H9 (cell line): Measurements from ENCODE around the gene GTF2H3. TPM values are rescaled to one million over a fixed set of nuclear protein-coding genes. Genes with fewer than 3 reads are reported as not detected.

Experiments
- DNase-seq: peaks from one replicate; pipeline ENCODE4 v3.0.0-alpha.2; 2017
- H2AFZ ChIP-seq: one replicate; pipeline ENCODE4 v1.6.1; 2013; ENCODE audit warnings: mild to moderate bottlenecking, low read length, control low read depth, moderate library complexity
- H2AK5ac ChIP-seq: 2 replicates; pipeline ENCODE4 v1.6.1; 2013; ENCODE audit warnings: low read length, control low read depth, mixed read lengths; ENCODE audit not compliant: insufficient read length
- H2BK120ac ChIP-seq: one replicate; pipeline ENCODE4 v1.6.1; 2013; ENCODE audit warnings: low read depth, mild to moderate bottlenecking, low read length, control low read depth, inconsistent platforms; ENCODE audit not compliant: poor library complexity, severe bottlenecking
- H2BK12ac ChIP-seq: 2 replicates; pipeline ENCODE4 v1.6.1; 2013; ENCODE audit warnings: low read length, control low read depth, mixed read lengths, low read depth; ENCODE audit not compliant: insufficient read length
- H2BK15ac ChIP-seq: 2 replicates; pipeline ENCODE4 v1.6.1; 2013; ENCODE audit warnings: low read depth, low read length, control low read depth
- H2BK20ac ChIP-seq: one replicate; pipeline ENCODE4 v1.6.1; 2013; ENCODE audit warnings: low read depth, mild to moderate bottlenecking, low read length, control low read depth, inconsistent platforms; ENCODE audit not compliant: poor library complexity, severe bottlenecking
- H2BK5ac ChIP-seq: 2 replicates; pipeline ENCODE4 v1.6.1; 2013; ENCODE audit warnings: low read length, control low read depth, mixed read lengths; ENCODE audit not compliant: insufficient read length
- H3K14ac ChIP-seq: 2 replicates; pipeline ENCODE4 v1.6.1; 2013; ENCODE audit warnings: low read length, control low read depth; ENCODE audit not compliant: insufficient read depth
- H3K18ac ChIP-seq: 2 replicates; pipeline ENCODE4 v1.6.1; 2013; ENCODE audit warnings: low read depth, mild to moderate bottlenecking, mixed read lengths, low read length, control low read depth; ENCODE audit not compliant: insufficient read length
- H3K23ac ChIP-seq: 2 replicates; pipeline ENCODE4 v1.6.1; 2013; ENCODE audit warnings: low read length, control low read depth, mixed read lengths, low read depth; ENCODE audit not compliant: insufficient read length
- H3K23me2 ChIP-seq: 2 replicates; pipeline ENCODE4 v1.6.1; 2013; ENCODE audit warnings: low read depth, mild to moderate bottlenecking, mixed read lengths, low read length, control low read depth; ENCODE audit not compliant: insufficient read length, poor library complexity, severe bottlenecking
- H3K27ac ChIP-seq: 2 replicates; pipeline ENCODE4 v1.5.1; 2013; ENCODE audit warnings: low read length, control low read depth, mixed read lengths, low read depth; ENCODE audit not compliant: insufficient read length
- H3K27me3 ChIP-seq: 2 replicates; pipeline ENCODE4 v1.6.1; 2013; ENCODE audit warnings: low read length, control low read depth, inconsistent platforms; ENCODE audit not compliant: insufficient read depth
- H3K4ac ChIP-seq: 2 replicates; pipeline ENCODE4 v1.6.1; 2013; ENCODE audit warnings: low read depth, mild to moderate bottlenecking, control low read depth, inconsistent platforms, low read length, moderate library complexity
- H3K4me1 ChIP-seq: 2 replicates; pipeline ENCODE4 v1.6.1; 2013; ENCODE audit warnings: low read length, control low read depth, inconsistent platforms; ENCODE audit not compliant: insufficient read depth
- H3K4me2 ChIP-seq: 2 replicates; pipeline ENCODE4 v1.6.1; 2013; ENCODE audit warnings: low read length, control low read depth, mixed read lengths; ENCODE audit not compliant: insufficient read length, insufficient read depth
- H3K56ac ChIP-seq: 2 replicates; pipeline ENCODE4 v1.6.1; 2013; ENCODE audit warnings: low read depth, mild to moderate bottlenecking, mixed read lengths, low read length, control low read depth; ENCODE audit not compliant: insufficient read length
- H3K79me1 ChIP-seq: 2 replicates; pipeline ENCODE4 v1.6.1; 2013; ENCODE audit warnings: low read depth, mild to moderate bottlenecking, moderate library complexity, low read length, control low read depth, inconsistent platforms; ENCODE audit not compliant: insufficient read depth, poor library complexity, severe bottlenecking
- H3K79me2 ChIP-seq: 2 replicates; pipeline ENCODE4 v1.6.1; 2013; ENCODE audit warnings: low read length, control low read depth, inconsistent platforms; ENCODE audit not compliant: insufficient read depth
- H3K9ac ChIP-seq: 2 replicates; pipeline ENCODE4 v1.6.1; 2013; ENCODE audit warnings: low read length, control low read depth, mixed read lengths; ENCODE audit not compliant: insufficient read length; ENCODE audit errors: extremely low read depth
- H3K9me3 ChIP-seq: one replicate; pipeline ENCODE4 v1.6.1; 2013; ENCODE audit warnings: low read depth, low read length, inconsistent platforms; ENCODE audit not compliant: control insufficient read depth
- H3T11ph ChIP-seq: one replicate; pipeline ENCODE4 v1.6.1; 2013; ENCODE audit warnings: mild to moderate bottlenecking, low read length, control low read depth, inconsistent platforms
- H4K20me1 ChIP-seq: one replicate; pipeline ENCODE4 v1.6.1; 2013; ENCODE audit not compliant: control insufficient read depth, insufficient read length, insufficient read depth
- H4K5ac ChIP-seq: 2 replicates; pipeline ENCODE4 v1.6.1; 2013; ENCODE audit warnings: low read depth, mild to moderate bottlenecking, mixed read lengths, low read length, control low read depth; ENCODE audit not compliant: insufficient read length
- H4K8ac ChIP-seq: replicated peaks from 2 replicates; pipeline ENCODE4 v1.6.1; 2013; ENCODE audit warnings: low read length, control low read depth, mixed read lengths, low read depth; ENCODE audit not compliant: insufficient read length
- H4K91ac ChIP-seq: 2 replicates; pipeline ENCODE4 v1.6.1; 2013; ENCODE audit warnings: low read depth, mild to moderate bottlenecking, moderate library complexity, mixed read lengths, low read length, control low read depth; ENCODE audit not compliant: insufficient read length
- H3K27ac Mint-ChIP-seq, 3 experiments: 2 replicates in 2 of 3; 3 replicates in 1 of 3; pipeline ENCODE4 v1.8.0; 2020 to 2021; ENCODE audit warnings: mixed read lengths in 3 of 3, mild to moderate bottlenecking in 1 of 3, moderate library complexity in 1 of 3
- H3K27me3 Mint-ChIP-seq: 2 replicates; pipeline ENCODE4 v1.8.0; 2021; ENCODE audit warnings: low read depth, mild to moderate bottlenecking, moderate library complexity, mixed read lengths
- H3K36me3 Mint-ChIP-seq, 3 experiments: 2 replicates in 2 of 3; 3 replicates in 1 of 3; pipeline ENCODE4 v1.8.0; 2020 to 2021; ENCODE audit warnings: low read depth in 3 of 3, mixed read lengths in 3 of 3; ENCODE audit not compliant: insufficient read depth in 1 of 3
- H3K4me1 Mint-ChIP-seq, 2 experiments: 2 replicates each; pipeline ENCODE4 v1.8.0; 2020; ENCODE audit warnings: mixed read lengths in 2 of 2
- H3K4me3 Mint-ChIP-seq, 2 experiments: 2 replicates in 1 of 2; 3 replicates in 1 of 2; pipeline ENCODE4 v1.8.0; 2020 to 2021; ENCODE audit warnings: mild to moderate bottlenecking in 2 of 2, mixed read lengths in 2 of 2, moderate library complexity in 1 of 2
- H3K9me3 Mint-ChIP-seq, 2 experiments: 2 replicates in 1 of 2; 3 replicates in 1 of 2; pipeline ENCODE4 v1.8.0; 2020; ENCODE audit warnings: mild to moderate bottlenecking in 2 of 2, mixed read lengths in 2 of 2, moderate library complexity in 1 of 2
- WGBS: extraction: QIAGEN DNeasy Blood & Tissue Kit; methylation state at CpG from one replicate; pipeline ENCODE4 v1.1.7; 2013; ENCODE audit warnings: missing lambda C conversion rate, low lambda C conversion rate, mixed read lengths; ENCODE audit not compliant: insufficient read length; ENCODE audit errors: extremely low coverage; 5-methylcytosine and 5-hydroxymethylcytosine counted together
- total RNA-seq: library from RNA; stranded (reverse); gene quantifications from 2 replicates; pipeline ENCODE4 v1.2.1, GENCODE V29; 2021
- TF ChIP-seq, protein P1 (sequence below): fragments of 200-600 bp; sonication (generic); conservative IDR thresholded peaks from 3 replicates; pipeline ENCODE4 v1.8.0; 2021; ENCODE audit warnings: antibody characterized with exemption, mild to moderate bottlenecking

Gene GTF2H3
- total RNA-seq, 1 experiment from 2014 or later = 39.2 TPM

DNA sequence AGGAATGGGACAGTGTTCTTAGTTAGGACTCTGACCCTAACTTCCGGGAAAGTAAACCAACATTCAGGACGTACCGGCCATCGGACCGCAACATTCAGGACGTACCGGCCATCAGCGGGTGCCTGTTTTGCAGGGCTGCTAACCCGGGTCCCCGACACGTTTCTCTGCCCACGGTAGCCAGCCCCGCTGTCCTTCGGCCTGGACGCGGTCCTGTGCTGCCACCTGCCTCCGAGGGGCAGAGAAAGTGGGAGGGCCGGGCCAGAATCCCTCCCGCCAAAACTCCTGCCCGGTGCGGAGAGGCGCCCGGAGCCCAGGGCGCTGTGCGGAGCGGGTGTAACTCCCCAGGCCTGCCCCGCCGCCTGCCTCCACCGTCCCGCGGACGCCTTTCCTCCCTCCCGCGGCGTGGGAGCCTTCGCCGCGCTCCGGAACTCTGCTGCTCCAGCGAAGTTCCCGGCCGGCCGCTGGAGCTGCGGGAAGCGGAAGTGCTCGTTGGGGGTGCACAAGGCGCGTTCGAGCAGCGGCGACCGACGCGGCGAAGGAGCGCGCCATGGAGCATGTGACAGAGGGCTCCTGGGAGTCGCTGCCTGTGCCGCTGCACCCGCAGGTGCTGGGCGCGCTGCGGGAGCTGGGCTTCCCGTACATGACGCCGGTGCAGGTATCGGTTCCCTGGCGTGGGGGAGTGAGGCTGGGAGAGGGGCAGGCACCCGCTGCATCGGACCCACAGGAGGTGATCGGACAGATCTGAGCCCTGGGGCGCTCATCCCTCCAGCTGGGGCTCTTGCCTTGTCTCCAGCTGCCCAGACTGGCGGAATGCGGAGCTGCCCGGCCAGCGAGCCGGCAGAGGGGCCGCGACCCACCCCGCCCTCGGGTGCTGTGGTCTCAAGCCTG is 31.8 kb upstream of the GTF2H3 start, which contains the start of gene DDX55:
Gene DDX55, plus strand, starts transcription at position 498 of the 888 bp plus-strand sequence. Its CDS starts 50 bp downstream, at position 548.
- Histone ChIP-seq H3K14ac (peak within 1 kb of the TSS; percentile 93), H3K18ac (peak within 1 kb of the TSS; percentile 86), H3K4me1 (no peaks in the 10 kb centered on the region; the same call in 1 of the 2 replicates), H4K91ac (no peak within 1 kb of the TSS), H3K23me2 (peaks cover 9% of the 10 kb centered on the region), H3K27me3 (no peaks in the 10 kb centered on the region), H2BK12ac (no peak within 1 kb of the TSS), H3K9me3 (no peaks in the 10 kb centered on the region), H4K20me1 (no peaks in the 10 kb centered on the region), H4K8ac (no peak within 1 kb of the TSS), H3K9ac (peak within 1 kb of the TSS; percentile 90), H3K56ac (no peak within 1 kb of the TSS), H2BK5ac (no peak within 1 kb of the TSS), H2AK5ac (no peak within 1 kb of the TSS), H3K79me2 (peaks cover 23% of the 10 kb centered on the region; the same call in 1 of the 2 replicates), H3K4me2 (peak within 1 kb of the TSS; percentile 90), H4K5ac (no peak within 1 kb of the TSS), H3K23ac (no peak within 1 kb of the TSS), H2BK20ac (no peak within 1 kb of the TSS), H3T11ph (no peak within 1 kb of the TSS), H3K27ac (no peak within 1 kb of the TSS), H3K4ac (no peak within 1 kb of the TSS), H2AFZ (no peak within 1 kb of the TSS), H2BK120ac (no peak within 1 kb of the TSS), H2BK15ac (no peak within 1 kb of the TSS), H3K79me1 (peaks cover 3% of the 10 kb centered on the region)
- H3K27me3 Mint-ChIP-seq = no peaks in the 10 kb centered on the region
- peak within 1 kb of the TSS; percentile 77 to 99 (median 93) for H3K27ac Mint-ChIP-seq
- WGBS = no CpG with 5 or more reads among the region's 81 CpGs
- H3K36me3 Mint-ChIP-seq = peaks cover 24 to 46% (median 44%) of the 10 kb centered on the region in 3 experiments; a peak in 6 of 7 replicates
- no peaks in the 10 kb centered on the region for H3K9me3 Mint-ChIP-seq
- peak; percentile 88 for DNase-seq
- H3K4me3 Mint-ChIP-seq = peak within 1 kb of the TSS; percentile 85 to 87
- TF ChIP-seq, protein P1, sequence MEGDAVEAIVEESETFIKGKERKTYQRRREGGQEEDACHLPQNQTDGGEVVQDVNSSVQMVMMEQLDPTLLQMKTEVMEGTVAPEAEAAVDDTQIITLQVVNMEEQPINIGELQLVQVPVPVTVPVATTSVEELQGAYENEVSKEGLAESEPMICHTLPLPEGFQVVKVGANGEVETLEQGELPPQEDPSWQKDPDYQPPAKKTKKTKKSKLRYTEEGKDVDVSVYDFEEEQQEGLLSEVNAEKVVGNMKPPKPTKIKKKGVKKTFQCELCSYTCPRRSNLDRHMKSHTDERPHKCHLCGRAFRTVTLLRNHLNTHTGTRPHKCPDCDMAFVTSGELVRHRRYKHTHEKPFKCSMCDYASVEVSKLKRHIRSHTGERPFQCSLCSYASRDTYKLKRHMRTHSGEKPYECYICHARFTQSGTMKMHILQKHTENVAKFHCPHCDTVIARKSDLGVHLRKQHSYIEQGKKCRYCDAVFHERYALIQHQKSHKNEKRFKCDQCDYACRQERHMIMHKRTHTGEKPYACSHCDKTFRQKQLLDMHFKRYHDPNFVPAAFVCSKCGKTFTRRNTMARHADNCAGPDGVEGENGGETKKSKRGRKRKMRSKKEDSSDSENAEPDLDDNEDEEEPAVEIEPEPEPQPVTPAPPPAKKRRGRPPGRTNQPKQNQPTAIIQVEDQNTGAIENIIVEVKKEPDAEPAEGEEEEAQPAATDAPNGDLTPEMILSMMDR = peak; percentile 53; the same call in 2 of the 3 replicates
- peaks cover 9 to 12% of the 10 kb centered on the region in 2 experiments for H3K4me1 Mint-ChIP-seq
